22Rv1 (cell line): ENCODE measurements around the gene HLF.

Source experiments
- H3K27ac ChIP-seq: fragments of 450-650 bp; 2 replicates; pipeline ENCODE4 v1.5.1; 2017
- ZFX ChIP-seq: fragments of 450-650 bp; IDR thresholded peaks from 2 replicates; pipeline ENCODE4 v1.6.1; 2017; ENCODE audit warnings: antibody characterized with exemption, borderline replicate concordance
- TF ChIP-seq, protein P1 (sequence below): fragments of 450-650 bp; IDR thresholded peaks from 2 replicates; pipeline ENCODE4 v1.5.1; 2017; ENCODE audit warnings: mild to moderate bottlenecking

Gene HLF

DNA sequence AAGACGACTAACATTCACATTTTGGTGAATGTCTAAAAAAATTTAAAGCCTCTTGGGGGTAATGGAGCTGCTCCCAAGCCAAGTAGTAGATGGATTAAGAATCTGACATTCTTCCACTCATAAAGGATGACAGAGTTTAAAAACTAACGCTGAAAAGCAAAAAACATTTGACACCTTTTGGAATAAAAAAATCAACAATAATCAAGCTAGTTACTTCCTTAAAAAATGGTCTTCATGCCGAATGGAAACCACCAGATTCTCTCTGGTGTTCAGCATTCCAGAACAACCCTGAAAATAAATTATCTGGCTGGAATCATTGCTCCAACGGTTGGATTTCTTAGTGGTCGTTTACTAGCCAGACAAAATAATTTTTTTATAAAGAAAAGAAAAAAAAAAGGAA lies 18.0 kb downstream of the HLF start:
- H3K27ac ChIP-seq, result no peak overlapping the region
- TF ChIP-seq, protein P1, sequence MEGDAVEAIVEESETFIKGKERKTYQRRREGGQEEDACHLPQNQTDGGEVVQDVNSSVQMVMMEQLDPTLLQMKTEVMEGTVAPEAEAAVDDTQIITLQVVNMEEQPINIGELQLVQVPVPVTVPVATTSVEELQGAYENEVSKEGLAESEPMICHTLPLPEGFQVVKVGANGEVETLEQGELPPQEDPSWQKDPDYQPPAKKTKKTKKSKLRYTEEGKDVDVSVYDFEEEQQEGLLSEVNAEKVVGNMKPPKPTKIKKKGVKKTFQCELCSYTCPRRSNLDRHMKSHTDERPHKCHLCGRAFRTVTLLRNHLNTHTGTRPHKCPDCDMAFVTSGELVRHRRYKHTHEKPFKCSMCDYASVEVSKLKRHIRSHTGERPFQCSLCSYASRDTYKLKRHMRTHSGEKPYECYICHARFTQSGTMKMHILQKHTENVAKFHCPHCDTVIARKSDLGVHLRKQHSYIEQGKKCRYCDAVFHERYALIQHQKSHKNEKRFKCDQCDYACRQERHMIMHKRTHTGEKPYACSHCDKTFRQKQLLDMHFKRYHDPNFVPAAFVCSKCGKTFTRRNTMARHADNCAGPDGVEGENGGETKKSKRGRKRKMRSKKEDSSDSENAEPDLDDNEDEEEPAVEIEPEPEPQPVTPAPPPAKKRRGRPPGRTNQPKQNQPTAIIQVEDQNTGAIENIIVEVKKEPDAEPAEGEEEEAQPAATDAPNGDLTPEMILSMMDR, result no peak
- no peak for TF ChIP-seq ZFX

DNA sequence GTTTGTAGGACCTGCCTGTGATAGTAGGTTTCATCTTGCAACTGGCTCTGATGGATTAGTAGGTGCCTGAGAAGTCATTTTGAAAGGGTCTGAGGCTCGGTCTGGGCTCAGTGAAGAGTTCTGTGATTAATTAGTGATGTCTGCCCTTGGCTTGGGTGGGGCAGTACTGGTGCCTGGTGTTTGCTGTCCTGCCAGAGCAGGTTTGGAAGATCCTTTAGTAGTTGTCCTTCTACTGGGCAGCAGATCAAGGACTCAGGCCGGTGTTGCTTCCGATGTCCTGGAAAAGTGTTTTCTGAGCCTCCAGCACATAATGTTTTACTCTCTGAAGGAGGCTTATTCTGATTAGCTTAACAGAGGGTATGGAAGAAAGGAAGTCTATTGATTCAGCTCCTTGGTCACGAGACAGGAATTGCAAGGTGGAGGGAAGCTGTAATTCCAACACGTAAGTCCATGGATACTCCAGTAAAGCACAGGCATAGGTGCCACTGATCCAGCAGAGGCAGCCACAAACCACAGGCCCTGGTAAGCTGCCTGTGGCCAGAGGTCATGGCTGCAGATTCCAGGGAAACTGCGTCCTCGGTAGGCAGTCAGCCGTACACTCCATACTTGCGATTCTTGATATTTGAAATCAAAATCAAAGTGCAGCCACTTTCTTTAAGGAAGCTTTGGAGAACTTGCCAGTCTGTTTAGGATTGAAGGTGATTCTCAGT lies 18.7 kb downstream of the HLF start:
- TF ChIP-seq ZFX, result no peak
- no peak overlapping the region for H3K27ac ChIP-seq

DNA sequence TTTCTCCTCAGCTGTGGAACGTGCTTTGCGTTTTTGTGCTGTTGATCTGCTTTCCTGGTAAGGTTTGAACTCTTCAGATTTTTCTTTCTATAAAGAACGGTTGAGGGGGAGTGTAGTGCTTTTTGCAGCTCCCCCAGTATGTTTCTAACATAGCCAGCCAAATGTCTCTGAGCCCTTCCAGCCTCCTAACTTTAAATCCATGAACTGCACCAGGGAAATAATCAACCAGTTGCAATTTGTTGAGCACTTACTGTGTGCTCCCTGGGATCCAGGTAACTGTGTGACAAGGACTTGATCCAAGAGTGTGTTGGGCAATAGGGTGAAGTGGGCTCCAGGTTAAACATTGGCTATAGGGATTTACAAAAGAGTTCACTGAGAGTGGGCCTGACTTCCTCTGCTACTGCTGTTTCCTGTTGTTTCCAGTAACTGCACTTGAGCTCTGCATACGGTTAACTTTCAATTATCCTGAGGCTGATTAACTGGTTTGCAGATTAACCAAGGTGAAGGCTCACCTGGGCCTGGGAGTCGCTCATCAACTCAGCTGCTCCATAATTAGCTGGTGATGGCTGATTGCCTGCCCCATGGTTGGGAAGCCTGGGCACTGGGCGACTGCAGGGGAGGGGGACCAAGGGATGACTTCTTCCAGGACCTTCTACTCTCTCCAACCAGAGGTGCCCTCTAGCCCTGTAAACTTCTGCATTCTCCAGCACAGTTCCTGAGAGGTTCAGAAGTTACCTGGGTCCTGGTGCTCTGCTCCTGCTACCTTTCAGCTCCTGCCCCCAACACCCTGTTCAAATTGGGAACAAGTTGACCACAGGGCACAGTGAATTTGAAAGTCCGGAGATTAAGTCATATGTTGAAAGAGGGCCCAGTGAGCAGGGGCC lies 19.5 kb downstream of the HLF start:
- H3K27ac ChIP-seq, result no peak overlapping the region
- no peak for TF ChIP-seq ZFX
- TF ChIP-seq, protein P1, result no peak

DNA sequence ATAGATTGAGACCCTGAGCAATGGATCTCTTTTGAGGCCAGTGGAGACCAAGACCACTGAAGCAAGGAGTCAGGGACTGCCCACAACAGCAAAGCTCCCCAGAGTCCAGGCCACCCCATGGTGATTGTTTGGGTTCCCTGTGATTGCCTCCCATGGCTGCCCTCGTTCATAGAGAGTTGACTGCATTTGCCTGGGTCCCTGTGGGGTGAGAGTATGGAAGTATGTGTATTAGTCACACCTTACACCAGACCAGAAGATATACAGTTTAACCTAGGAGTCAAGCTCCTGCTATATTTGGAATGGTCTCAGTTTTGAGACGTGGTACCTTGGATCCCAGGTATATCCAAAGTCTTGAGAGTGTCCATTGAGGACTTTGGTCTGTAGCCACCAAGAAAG lies 20.2 kb downstream of the HLF start:
- TF ChIP-seq ZFX, result no peak
- TF ChIP-seq, protein P1, result no peak
- no peak overlapping the region for H3K27ac ChIP-seq

DNA sequence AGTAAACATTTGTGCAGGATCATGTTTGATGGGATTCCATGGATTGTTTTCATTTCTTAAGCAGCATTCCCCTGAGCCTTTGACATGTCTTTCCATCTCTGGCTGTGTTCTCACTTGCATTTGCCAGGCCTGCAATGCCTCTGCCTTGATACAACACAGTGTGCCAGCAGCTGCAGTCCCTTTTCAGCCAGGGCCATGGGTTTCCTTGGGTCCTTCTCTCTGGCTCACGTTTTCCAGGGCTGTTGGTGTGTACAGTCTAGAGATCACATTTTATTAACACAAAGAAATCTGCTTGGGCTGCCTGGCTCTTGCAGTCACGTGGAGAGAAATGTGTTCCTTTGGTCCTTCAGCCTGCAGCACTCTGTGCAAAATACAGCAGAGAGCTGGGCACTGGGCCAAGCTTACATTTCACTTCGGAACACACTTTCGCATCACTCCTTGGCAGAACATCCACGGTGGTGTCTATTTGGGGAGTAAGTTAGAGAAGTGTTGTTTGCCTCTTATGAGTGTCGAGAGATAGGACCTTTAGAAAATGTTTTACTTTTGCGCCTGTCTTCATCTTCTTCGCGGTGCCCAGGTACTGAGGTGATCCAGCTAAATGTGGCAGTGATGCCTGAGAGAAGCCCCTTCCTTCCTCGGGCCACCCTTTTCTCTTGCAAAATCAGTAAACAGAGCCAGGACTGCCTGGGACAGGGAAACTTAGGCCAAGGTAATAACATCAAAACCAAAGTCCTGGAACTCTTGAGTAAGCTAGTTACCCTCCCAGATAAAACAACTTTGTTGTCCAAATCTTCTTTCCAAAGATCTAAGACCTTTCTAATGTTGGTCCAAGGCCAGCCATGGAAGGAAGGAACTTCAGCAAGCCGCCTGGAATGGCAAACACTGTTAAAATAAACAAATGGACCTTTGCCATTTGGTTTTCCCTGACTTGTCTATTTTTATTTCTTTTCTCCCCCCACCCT lies 20.9 kb downstream of the HLF start:
- no peak overlapping the region for H3K27ac ChIP-seq
- TF ChIP-seq, protein P1, result no peak
- no peak for TF ChIP-seq ZFX

DNA sequence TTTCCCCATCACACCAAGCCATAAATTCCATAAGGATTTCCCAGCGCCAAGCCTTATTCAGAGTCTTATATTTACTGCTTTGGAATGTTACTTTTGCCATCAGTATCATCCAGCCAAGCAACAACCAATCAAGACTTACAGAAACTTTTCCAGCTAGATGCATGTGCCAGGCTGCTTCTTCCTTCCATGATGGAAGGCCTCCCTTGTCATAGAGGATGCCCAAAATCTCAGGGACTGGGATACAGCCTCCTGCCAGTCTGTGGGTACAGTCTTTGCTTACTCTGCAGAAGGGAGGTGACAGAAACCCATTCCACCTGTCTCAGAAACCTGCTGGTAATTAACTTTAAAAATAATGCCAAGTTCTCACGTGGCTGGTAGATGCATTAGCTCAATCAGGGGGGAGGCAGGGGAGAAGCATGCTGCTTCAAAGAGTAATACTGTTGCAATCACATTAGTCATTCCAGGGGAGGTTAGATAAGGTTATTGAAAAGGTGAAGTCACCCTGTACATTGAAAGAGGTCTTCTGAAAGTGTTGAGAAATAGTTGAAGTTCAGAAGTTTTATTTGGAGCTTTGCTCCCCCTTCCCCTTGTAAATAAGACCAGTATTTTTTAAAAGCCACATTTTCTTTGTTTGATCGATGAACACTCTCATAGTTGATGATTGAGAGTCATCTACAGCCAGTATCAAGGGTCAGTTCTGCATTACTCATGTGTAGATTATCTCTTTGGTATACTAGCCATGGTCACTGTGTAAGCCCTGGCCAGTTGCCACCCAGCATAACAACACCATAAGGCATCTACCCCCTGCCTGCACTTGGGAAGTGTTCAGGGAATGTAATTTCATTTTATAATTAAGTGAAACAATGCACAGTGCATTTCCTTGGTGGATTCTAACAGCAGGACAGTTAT lies 22.2 kb downstream of the HLF start:
- no peak overlapping the region for H3K27ac ChIP-seq
- TF ChIP-seq, protein P1, result no peak
- no peak for TF ChIP-seq ZFX
